ENCODE results near the gene BEST1.
"Not testable (repeated sequence)": the region's sequence is repeated elsewhere in the genome, so short reads cannot be mapped to it uniquely, and the experiment has no call there.

The BEST1 gene

GRCh38 chr11:61978703-61979661 lies 28.8 kb downstream of the BEST1 start:
- DNase-seq (ENCODE audit: low spot score): no peak

- DNase-seq (ENCODE audit: low spot score): no peak
Measured at GRCh38 chr11:61980783-61981541, 30.8 kb downstream of the BEST1 start.

DNA sequence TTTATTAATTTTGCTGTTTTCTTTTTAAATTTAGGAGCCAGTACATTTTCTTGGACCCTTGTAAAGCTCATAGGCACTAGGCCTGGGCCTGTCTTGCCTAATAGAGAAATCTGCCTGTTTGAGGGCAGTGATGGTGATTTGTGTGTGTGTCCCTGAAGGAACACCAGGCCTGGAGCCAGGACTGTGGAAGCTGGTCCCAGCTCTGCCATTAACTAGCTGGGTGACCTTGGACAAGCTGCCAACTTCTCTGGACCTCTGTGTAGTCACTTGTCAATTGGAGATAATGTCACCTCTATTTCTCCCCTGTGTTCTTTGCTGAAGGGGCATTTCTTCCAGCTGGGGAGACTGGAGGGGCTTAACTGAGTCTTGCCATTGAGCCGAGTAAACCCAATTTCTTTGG lies 33.3 kb downstream of the BEST1 start:
- DNase-seq (ENCODE audit: low spot score): no peak

DNA sequence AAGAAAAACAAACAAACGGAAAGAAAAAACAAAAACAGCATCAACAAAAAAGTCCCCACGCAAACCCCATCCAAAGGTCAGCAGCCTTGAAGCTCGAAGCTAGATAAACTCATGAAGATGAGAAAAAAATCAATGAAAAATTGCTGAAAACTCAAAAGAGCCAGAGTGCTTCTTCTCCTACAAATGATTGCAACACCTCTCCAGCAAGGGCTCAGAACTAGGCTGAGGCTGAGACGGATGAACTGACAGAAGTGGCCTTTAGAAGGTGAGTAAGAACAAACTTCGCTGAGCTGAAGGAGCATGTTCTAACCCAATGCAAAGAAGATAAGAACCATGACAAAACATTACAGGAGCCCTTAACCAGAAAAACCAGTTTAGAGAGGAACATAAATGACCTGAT lies 35.7 kb downstream of the BEST1 start:
- DNase-seq (ENCODE audit: low spot score): no peak

DNA sequence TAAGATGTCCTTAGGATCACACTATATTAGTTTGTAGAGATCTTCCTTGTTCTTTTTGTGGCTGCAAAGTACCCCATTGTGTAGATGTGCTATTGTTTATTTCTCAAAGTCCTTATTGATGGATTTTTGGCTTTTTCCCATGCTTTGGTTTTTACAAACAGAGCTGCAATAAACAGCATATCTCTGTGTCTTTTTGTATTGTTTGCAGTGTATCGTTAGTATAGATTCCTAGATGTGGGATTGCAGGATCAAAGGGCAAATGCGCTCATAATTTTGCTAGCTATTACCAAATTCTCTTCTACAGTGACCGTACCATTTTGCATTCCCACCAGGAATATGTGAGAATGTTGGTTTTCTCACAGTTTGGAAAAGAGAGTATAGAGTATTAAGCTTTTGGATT lies 44.8 kb downstream of the BEST1 start:
- DNase-seq (ENCODE audit: low spot score): no peak

DNA sequence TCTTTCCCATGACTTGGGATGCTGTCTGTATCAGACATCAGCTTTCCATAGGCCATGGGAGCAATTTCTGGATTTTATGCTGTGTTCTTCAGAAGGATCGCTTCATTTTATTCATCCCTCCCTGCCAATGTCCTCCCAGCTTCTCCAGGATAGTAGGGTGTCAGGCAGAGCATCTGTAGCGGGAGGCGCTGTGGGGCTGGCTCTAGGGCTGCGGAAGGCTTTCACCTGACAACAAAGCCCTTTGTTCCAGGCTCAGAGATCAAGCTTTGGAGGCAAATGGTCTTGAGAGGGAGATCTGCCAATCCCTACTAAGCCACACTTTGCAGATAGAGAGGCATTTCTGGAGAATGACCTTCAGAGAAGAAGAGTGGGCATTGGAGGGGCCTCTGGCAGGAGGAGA lies 46.8 kb downstream of the BEST1 start:
- DNase-seq (ENCODE audit: low spot score): no peak

DNA sequence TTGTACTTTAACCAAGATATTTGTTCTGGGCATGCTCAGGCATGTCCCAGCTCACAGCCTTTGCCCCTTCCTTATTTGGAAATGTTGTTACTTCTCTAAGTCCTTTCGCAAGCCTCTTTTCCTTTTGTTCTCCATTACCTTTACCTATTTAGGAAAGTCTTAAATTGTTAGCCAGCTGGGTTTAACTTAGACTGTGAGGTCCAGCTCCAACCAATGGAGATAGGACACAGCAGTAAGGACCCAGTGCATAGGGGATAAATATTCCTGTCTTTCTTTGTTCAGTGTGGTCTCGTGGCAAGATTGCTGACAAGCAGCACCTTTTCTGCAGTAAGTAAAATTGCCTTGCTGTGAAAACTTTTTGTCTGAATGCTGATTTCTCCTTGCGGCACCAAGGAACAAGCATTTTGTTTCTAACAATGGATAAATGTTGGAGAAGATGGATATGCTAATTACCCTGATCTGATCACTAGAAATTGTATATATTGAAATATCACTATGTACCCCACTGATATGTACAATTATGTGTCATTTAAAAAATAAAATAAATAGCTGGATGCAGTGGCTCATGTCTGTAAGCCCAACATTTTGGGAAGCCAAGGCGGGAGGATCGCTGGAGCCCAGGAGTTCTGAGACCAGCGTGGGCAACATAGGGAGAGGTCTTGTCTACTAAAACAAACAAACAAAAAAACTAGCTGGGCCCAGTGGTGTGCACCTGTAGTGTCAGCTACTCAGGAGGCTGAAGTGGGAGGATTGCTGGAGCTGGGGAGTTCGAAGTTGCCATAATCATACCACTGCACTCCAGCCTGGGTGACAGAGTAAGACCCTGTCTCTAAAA lies 49.2 kb downstream of the BEST1 start:
- DNase-seq (ENCODE audit: low spot score): no peak

GRCh38 chr11:62000539-62001446 lies 50.6 kb downstream of the BEST1 start:
- no peak for DNase-seq (ENCODE audit: low spot score)

DNA sequence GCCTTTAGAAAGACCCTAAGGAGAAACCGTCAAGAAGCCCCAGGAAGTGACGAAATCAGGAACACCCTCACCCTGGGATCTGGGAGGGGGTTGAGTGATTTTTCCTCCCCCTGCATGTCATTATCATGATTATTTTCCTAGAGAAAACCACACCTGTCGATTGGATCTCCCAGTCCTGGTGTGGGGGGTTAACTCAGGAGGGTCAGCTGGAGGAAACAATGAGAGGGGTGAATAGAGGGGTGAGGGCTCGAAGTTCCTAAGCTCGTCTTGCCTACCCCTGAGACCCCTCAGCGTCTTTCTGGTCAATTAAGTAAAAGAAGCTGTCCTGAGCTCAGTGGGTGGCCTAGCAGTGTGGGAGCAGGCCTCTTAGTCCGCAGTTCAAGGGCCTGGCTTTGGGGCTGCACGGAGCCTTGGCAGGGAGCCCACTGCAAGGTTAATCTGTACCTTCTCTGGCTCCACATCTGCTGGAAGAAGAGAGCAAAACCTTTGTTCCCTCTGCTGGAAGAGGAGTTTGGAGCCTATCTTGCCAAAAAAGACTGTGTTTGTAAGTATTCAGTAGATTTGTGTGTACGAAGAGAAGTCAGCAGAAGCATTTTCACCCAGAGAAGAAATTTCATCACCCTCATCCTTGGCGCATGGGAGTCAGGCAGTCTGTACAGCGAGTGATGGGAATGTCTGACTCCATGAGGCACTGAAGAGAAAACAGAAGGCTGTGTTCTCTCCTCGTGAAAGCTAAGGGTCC lies 51.5 kb downstream of the BEST1 start:
- DNase-seq (ENCODE audit: low spot score): no peak

DNA sequence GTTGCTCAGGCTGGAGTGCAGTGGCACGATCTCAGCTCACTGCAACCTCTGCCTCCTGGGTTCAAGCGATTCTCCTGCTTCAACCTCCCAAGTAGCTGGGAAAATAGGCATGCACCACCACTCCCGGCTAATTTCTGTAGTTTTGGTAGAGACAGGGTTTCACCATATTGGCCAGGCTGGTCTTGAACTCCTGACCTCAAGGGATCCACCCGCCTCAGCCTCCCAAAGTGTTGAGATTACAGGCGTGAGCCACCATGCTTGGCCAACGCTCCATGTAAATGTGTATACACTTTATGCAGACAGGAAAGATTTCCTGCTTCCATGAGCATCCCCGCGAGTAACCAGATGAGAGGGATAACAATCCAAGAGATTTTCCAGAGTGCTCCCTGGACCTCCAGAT lies 52.1 kb downstream of the BEST1 start:
- DNase-seq (ENCODE audit: low spot score): not testable (repeated sequence)

- no peak for DNase-seq (ENCODE audit: low spot score)
Measured at GRCh38 chr11:62004473-62004872, 54.3 kb downstream of the BEST1 start.

- DNase-seq (ENCODE audit: low spot score): no peak
Measured at GRCh38 chr11:62008193-62008592, 58.0 kb downstream of the BEST1 start.

GRCh38 chr11:62010935-62011528 lies 60.9 kb downstream of the BEST1 start:
- no peak for DNase-seq (ENCODE audit: low spot score)

DNA sequence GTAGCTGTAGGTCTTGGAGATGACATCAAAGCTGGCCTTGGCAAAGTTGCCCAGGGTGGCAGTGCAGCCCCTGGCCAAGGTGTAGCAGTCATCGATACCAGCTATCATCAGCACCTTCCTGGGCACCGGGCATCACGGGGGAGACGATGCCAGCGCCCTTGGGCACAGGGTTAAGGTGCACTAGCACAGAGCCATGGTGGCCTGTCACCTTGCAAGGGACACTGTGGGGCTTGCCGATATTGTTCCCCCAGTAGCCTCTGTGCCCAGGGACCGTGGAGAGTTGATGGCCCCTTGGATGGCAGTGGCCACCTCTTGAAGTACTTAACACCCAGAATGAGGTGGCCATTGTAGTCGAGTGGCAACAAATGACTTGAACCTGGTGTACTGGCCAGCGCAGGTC lies 61.7 kb downstream of the BEST1 start:
- DNase-seq (ENCODE audit: low spot score): no peak

DNA sequence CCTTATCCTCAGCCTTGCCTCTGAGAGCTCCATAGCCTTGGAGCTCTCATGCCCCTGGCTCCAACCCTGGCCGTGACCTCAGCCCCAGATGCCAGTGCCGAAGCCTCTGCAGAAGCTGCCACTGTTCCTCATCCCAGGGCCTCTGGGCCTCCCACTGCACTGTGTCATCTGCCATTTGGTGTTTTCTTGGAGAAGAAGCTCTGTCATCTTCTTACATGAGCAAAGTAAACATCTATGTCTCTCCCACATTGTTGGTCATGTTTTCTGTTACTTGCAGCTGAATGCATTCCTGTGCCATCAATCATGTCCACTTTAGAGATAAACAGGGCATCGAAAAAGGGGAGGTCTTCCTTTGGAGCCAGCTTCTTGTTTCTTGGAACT lies 62.3 kb downstream of the BEST1 start:
- DNase-seq (ENCODE audit: low spot score): no peak

DNA sequence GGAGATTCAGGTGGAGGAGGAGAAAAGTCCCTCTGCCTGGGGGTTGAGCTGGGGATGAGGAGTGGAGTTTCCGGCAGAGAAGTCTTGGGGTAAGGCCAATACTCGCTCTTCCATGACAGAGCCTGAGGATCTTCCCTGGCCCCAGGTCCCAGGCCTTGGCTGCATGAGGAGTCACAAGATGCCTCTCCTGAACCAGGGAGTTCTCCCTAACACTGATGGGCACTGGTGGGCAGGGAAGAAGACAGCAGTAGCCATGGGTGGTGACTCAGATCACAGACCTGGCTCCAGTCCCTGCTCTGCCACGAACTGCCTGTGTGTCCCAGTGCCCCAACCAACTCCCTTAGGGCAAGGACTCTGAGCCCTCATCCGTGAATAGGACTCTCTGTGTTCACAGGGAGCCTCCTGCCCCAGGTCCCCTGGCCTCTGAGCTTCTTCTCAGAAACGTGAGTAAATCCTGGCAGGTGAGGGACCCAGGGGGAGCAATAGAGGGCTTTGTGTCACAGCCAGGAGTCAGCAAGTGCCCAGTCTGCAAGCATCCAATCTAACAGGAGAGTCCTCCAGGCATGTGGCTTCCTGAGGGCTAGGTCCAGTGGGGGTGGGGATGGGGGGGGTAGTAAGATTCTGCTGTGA lies 62.8 kb downstream of the BEST1 start:
- no peak for DNase-seq (ENCODE audit: low spot score)

Measured in cerebellar cortex (tissue), 1 donor.